ENCODE measurements around the gene SPTLC1. TPM values are rescaled to one million over a fixed set of nuclear protein-coding genes. Genes with fewer than 3 reads are reported as not detected.
"Not testable (repeated sequence)": the region's sequence is repeated elsewhere in the genome, so short reads cannot be mapped to it uniquely, and the experiment has no call there.

The SPTLC1 gene
- total RNA-seq, 3 donors from 2014 or later = 69.3 to 104 (median 85.5) TPM

DNA sequence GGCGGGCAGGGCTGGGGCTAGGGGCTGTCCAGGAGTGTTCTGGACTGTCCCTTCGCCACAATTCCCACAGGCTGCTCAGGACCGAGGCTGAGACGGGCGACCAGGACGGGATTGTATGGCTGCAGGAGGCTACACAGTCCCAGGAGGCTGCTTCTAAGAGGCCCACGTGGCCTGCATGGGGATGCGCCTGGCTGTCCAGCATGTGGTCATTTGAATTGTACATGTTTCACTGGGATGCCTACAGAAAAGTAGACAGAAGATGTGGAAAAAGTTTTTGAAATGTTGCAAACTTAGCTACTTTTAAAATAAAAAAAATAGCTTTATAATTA lies 32.6 kb upstream of the SPTLC1 start:
- H3K9me3 ChIP-seq = no peaks in the 10 kb centered on the region
- H3K4me1 ChIP-seq (ENCODE audit: low read depth) = peaks cover 4% of the 10 kb centered on the region
- TF ChIP-seq, protein P1, sequence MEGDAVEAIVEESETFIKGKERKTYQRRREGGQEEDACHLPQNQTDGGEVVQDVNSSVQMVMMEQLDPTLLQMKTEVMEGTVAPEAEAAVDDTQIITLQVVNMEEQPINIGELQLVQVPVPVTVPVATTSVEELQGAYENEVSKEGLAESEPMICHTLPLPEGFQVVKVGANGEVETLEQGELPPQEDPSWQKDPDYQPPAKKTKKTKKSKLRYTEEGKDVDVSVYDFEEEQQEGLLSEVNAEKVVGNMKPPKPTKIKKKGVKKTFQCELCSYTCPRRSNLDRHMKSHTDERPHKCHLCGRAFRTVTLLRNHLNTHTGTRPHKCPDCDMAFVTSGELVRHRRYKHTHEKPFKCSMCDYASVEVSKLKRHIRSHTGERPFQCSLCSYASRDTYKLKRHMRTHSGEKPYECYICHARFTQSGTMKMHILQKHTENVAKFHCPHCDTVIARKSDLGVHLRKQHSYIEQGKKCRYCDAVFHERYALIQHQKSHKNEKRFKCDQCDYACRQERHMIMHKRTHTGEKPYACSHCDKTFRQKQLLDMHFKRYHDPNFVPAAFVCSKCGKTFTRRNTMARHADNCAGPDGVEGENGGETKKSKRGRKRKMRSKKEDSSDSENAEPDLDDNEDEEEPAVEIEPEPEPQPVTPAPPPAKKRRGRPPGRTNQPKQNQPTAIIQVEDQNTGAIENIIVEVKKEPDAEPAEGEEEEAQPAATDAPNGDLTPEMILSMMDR (IDR thresholded peaks at IDR 0.05) = no peak
- intact Hi-C loops (cut with DNase I, micrococcal nuclease) = no loop called here
- no peak for ATAC-seq
- no peak for DNase-seq
- H3K36me3 ChIP-seq (ENCODE audit: low read depth) = no peaks in the 10 kb centered on the region
- no peak overlapping the region for H3K4me3 ChIP-seq

DNA sequence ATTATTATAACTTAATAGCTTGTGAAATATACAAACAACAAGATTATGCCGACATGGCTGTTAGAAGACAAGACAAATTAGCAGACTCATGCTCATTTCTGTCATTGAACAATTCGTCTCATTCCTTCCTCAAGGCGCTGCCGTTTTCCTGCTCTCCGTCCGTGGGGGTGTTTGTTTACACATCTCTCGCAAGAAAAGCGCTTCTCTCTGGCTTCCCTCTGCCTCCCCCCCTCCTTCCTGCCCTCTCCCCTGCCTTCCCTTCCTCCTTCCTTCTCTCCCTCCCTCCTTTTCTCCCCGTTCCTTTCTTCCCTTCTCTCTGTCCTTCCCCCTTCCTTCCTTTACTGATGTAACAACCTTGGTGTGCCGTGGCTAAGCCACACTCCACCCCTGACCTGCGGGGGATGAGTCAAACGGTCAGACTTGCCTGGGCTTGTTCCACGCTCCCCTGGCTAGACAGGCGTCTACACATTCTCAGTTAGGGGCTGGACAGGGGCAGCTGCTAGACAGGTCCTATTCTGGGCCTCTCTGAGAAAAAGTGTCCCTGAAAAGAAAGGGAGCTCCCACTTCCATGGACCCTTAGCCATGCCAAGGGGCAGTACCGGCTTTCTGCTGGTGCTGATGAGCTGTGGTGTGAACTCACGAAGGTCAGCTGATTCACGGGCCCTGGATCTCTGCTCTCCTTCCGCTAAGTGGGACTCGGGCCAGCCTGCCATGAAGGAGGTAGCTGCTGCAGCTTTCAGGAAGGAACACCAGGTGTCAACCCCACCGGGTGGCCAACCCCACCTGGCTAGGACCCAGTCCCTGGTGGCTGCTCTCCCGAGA lies 32.0 kb upstream of the SPTLC1 start:
- TF ChIP-seq, protein P1 (IDR thresholded peaks at IDR 0.05) = no peak
- Histone ChIP-seq H3K4me3 (no peak overlapping the region), H3K4me1 (ENCODE audit: low read depth) (peaks cover 4% of the 10 kb centered on the region), H3K9me3 (no peaks in the 10 kb centered on the region), H3K36me3 (ENCODE audit: low read depth) (no peaks in the 10 kb centered on the region)
- intact Hi-C loops (cut with DNase I, micrococcal nuclease) = no loop called here
- DNase-seq = no peak
- ATAC-seq = peak; percentile 81

DNA sequence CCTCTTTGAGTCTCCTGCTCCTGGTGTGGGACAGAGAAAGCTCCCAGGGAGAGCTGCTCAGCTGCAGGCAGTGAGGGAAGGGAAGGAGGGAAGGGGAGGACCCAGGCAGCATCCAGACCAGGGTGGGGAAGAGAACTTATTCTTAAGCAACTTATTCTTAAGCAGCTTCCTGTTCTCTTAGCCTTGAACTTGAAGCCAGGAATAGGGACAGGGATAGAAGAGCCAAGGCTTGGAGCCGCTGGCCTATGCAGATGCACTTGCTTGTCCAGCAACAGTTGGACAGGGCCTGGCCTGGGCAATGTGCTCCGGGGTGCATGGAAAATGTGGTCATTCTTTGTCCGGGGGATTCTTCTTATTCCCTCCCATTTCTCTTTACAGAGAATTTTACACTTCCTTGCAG lies 31.4 kb upstream of the SPTLC1 start:
- Histone ChIP-seq H3K36me3 (ENCODE audit: low read depth) (no peaks in the 10 kb centered on the region), H3K9me3 (no peaks in the 10 kb centered on the region), H3K4me1 (ENCODE audit: low read depth) (peaks cover 4% of the 10 kb centered on the region), H3K4me3 (no peak overlapping the region)
- DNase-seq = no peak
- intact Hi-C loops (cut with DNase I, micrococcal nuclease) = no loop called here
- TF ChIP-seq, protein P1 (IDR thresholded peaks at IDR 0.05) = no peak
- ATAC-seq = no peak

DNA sequence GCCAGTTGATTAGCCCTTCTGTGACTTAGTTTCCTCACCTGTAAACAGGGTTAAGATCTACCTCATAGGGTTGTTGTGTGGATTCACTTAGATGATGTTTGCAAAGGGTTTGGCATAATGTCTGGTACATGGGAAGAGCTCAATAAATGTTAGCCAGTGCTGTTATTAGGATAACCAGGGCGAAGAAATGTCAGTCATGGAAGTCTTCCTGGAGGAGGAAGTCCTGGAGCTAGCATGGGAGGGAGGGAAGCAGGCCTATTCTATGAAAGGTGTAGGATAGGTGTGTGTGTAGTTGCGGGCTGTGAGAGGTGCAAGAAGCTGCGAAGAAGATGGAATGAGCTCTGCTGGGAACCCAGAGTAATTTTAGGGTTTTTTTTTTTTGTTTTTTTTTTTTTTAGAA lies 30.6 kb upstream of the SPTLC1 start:
- H3K4me3 ChIP-seq; H3K4me1 ChIP-seq (ENCODE audit: low read depth); H3K36me3 ChIP-seq (ENCODE audit: low read depth); ATAC-seq; intact Hi-C loops (cut with DNase I, micrococcal nuclease); DNase-seq; H3K9me3 ChIP-seq: not testable (repeated sequence)

DNA sequence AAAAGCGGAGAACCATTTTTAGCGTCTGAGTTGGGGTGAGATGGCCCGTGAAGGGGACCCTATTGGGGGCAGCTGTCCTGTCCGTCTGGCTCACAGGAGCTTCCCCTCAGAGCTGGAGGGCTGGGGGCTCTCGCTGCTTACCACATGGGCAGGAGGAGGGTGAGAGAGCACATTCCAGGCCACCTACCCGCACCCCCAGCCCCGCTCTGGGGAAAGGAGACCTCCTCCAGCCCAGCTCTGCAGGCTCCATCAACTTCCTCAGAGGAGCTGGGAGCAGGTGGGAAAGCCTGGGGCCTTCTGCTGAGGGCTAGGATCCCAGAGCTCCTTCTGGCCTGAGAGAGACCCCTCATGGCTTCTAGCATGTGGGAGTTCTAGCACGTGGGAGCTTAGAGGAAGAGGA lies 27.1 kb upstream of the SPTLC1 start:
- TF ChIP-seq, protein P1 (IDR thresholded peaks at IDR 0.05) = no peak
- Histone ChIP-seq H3K36me3 (ENCODE audit: low read depth) (no peaks in the 10 kb centered on the region), H3K4me1 (ENCODE audit: low read depth) (peaks cover 13% of the 10 kb centered on the region), H3K9me3 (no peaks in the 10 kb centered on the region), H3K4me3 (no peak overlapping the region)
- DNase-seq (no peak), ATAC-seq (no peak)
- intact Hi-C loops (cut with DNase I, micrococcal nuclease) = no loop called here

DNA sequence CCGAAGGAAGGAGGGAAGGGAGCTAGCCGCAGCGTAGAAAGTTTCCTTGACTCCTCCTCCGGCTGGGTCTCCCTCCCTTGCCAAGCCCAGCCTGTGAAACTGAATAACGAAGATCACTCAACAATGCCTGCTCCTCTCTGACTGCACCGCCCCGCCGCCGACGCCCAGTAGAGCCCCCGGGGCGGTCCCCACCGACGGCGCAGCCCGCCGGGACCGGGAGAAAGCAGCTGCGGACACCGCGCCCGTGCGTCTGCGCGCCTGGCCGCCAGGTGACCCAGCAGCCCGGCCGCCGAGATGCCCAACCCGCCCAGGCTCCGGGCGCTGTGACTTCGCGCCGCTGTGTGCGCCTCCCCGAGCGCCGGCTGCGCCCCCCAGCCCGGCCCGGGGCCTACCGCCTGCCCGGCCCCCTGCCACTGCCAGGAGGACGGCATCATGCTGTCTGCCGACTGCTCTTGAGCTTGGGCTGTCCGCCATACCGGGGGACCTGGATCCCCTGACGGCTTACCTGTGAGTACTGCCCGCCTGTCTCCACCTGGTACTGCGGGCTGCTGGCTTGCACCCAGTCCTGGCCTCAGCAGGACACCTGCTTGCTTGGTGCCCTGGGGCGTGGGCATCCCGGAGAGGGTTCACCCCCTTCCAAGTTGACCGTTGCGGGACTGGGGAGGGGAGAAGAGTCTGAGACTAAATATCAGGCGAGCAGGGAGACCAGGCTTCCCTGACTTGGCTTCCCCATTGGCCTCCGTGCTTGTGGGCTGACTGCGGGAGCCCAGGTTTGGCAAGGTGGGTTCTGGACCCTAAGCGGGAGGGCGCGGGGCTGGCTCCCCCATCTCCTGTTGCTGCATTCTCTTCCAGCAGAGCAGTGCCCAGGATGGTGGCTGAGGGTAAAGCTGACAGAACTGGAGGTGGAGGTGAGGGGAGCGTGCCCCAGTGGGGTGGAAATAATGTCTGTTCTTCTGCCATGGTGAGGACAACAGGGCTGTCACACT lies 26.2 kb upstream of the SPTLC1 start:
- peak; percentile 58 for ATAC-seq

More for the DNA sequence above, 26.2 kb upstream of the SPTLC1 start:
- intact Hi-C loops (cut with DNase I, micrococcal nuclease) = no loop called here
- Histone ChIP-seq H3K9me3 (no peaks in the 10 kb centered on the region), H3K36me3 (ENCODE audit: low read depth) (no peaks in the 10 kb centered on the region), H3K4me1 (ENCODE audit: low read depth) (peaks cover 9% of the 10 kb centered on the region), H3K4me3 (no peak overlapping the region)
- DNase-seq = peak in 1 of 3 donors; percentile 43
- TF ChIP-seq, protein P1 (IDR thresholded peaks at IDR 0.05) = no peak
